Gastrocnemius medialis (tissue), 4 donors: ENCODE data around the gene ARL6IP1.

ENCODE experiments used
- CTCF ChIP-seq, 5 experiments: fragments of 450-650 bp in 3 of 5; fragments of 200-600 bp in 2 of 5; sonication (generic) in 2 of 5; IDR thresholded peaks in 4 of 5; conservative IDR thresholded peaks in 1 of 5; 1 replicate in 4 of 5; 2 replicates in 1 of 5; pipeline ENCODE4 v1.5.1; 2016 to 2019; ENCODE audit warnings: antibody characterized with exemption in 5 of 5, mild to moderate bottlenecking in 3 of 5, moderate library complexity in 3 of 5
- POLR2A ChIP-seq, 2 donors: fragments of 450-650 bp; IDR thresholded peaks; one replicate each; pipeline ENCODE4 v1.6.1; 2017; ENCODE audit warnings: antibody characterized with exemption in 2 of 2, mild to moderate bottlenecking in 2 of 2, moderate library complexity in 2 of 2

- TF ChIP-seq CTCF (IDR thresholded peaks at IDR 0.05 in 4 of 5, conservative IDR thresholded peaks at IDR 0.05 in 1 of 5) (no peak), POLR2A (IDR thresholded peaks at IDR 0.05) (no peak)
Observed at GRCh38 chr16:18800775-18801144, 589 bp downstream of the ARL6IP1 start.
